Thoracic aorta (tissue), 2 donors: Measurements from ENCODE around the gene RBM28. TPM values are rescaled to one million over a fixed set of nuclear protein-coding genes. Genes with fewer than 3 reads are reported as not detected.
A peak's percentile ranks its signal among the peaks of the same experiment; 100 is the strongest.

ENCODE experiments used
- ATAC-seq: fragments of 150-250 bp; one replicate; pipeline ENCODE4 v1.8.0; 2017; ENCODE audit warnings: low read depth; ENCODE audit not compliant: insufficient number of reproducible peaks, low FRiP score
- DNase-seq: peaks from one replicate; pipeline ENCODE4 v3.0.0-alpha.2; 2020; ENCODE audit warnings: low spot score
- H3K27ac ChIP-seq, 2 donors: fragments of 200-600 bp; sonication (generic); 1 replicate in 1 of 2; 2 replicates in 1 of 2; pipeline ENCODE4 v1.5.1; 2016; ENCODE audit warnings: mild to moderate bottlenecking in 2 of 2, moderate library complexity in 2 of 2
- H3K27me3 ChIP-seq: fragments of 200-600 bp; sonication (generic); replicated peaks from 2 replicates; pipeline ENCODE4 v1.6.0; 2016; ENCODE audit warnings: mild to moderate bottlenecking; ENCODE audit not compliant: insufficient read depth
- H3K36me3 ChIP-seq: fragments of 200-600 bp; sonication (generic); one replicate; pipeline ENCODE4 v1.5.1; 2016
- H3K4me1 ChIP-seq, 2 donors: fragments of 200-600 bp; sonication (generic); 1 replicate in 1 of 2; 2 replicates in 1 of 2; pipeline versions ENCODE4 v1.5.1 to v1.6.0; 2016; ENCODE audit warnings: low read depth in 2 of 2, mild to moderate bottlenecking in 1 of 2; ENCODE audit not compliant: control insufficient read depth in 1 of 2
- H3K4me3 ChIP-seq: fragments of 200-600 bp; sonication (generic); 2 replicates; pipeline ENCODE4 v1.5.1; 2016; ENCODE audit warnings: mild to moderate bottlenecking
- H3K9me3 ChIP-seq: fragments of 200-600 bp; sonication (generic); 2 replicates; pipeline ENCODE4 v1.5.1; 2016
- CTCF ChIP-seq: fragments of 200-600 bp; sonication (generic); IDR thresholded peaks from one replicate; pipeline ENCODE4 v1.5.1; 2019; ENCODE audit warnings: antibody characterized with exemption
- total RNA-seq, 2 donors: library from RNA; depleted of rRNA; stranded (reverse); fragments of >200 nt; gene quantifications; one replicate each; pipeline versions ENCODE4 v1.1.0 to v1.2.3, GENCODE V29; 2016

RBM28 gene
- 10 to 100 TPM; 20.6 to 49.2 TPM for total RNA-seq

GRCh38 chr7:128343554-128344430 is at the start of gene RBM28:
Gene RBM28, minus strand, starts transcription at chr7:128343908. Its CDS starts 115 bp downstream, at chr7:128343793.
- no peaks in the 10 kb centered on the region for H3K9me3 ChIP-seq
- TF ChIP-seq CTCF = no peak
- peak; percentile 85 for ATAC-seq
- H3K27me3 ChIP-seq = no peaks in the 10 kb centered on the region
- peak; percentile 64 for DNase-seq
- peak within 1 kb of the TSS; percentile 93 for H3K4me3 ChIP-seq
- peak within 1 kb of the TSS; percentile 73 to 75 for H3K27ac ChIP-seq
- H3K4me1 ChIP-seq = peaks cover 19 to 22% of the 10 kb centered on the region in 2 donors
- no peaks in the 10 kb centered on the region for H3K36me3 ChIP-seq

DNA sequence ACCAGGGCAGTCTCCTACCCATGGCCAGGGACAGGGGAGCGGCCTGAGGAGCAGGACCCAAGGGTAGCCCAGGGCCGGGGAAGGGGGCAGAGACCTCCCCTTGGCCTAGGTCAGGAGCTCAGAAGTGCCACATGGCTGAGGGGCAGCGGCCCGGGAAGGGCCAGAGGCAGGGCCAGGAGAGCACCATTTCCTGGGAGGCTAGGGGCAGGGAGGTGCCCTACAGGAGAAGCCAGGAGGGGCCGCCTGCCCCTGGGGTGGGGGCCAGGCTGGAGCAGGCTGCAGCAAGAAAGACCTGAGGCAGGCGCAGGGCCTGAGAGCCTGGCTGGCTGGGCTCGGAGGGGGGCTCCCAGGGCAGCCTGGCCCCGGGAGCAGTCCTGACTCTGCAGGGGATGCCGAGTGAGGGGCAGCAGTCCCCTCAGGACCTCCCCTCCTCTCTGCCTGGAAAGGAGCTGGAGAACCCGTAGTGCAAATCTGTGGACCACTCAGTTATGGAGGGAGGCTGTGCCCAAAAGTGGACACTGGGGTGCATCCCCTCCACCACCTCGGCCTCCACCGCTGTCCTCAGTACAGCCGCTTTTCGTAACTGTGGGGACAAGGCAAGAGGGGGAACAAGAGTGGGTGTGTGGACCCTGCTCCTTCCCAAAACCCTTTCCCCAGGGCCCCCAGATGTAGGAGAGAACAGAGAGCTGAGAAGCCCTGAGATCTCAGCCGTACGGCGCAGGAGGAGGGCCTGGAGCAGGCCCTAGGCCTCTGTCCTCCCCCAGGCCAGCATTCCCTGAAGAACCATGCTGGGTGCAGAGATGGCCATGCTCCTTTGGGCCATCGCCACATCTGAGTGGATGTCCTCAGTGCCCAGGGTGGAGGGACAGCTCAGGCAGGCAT is 49.0 kb upstream of the RBM28 start:
- peaks cover 36% of the 10 kb centered on the region for H3K36me3 ChIP-seq
- DNase-seq (no peak), ATAC-seq (no peak)
- no peak for TF ChIP-seq CTCF
- peaks cover 0 to 4% of the 10 kb centered on the region in 2 donors for H3K4me1 ChIP-seq
- H3K9me3 ChIP-seq = no peaks in the 10 kb centered on the region
- no peaks in the 10 kb centered on the region for H3K27me3 ChIP-seq
- no peak overlapping the region for H3K27ac ChIP-seq
- H3K4me3 ChIP-seq = no peak overlapping the region

- no peak overlapping the region for H3K27ac ChIP-seq
- peaks cover 0 to 8% of the 10 kb centered on the region in 2 donors for H3K4me1 ChIP-seq
- no peak for DNase-seq
- no peak for ATAC-seq
- no peaks in the 10 kb centered on the region for H3K9me3 ChIP-seq
- no peak overlapping the region for H3K4me3 ChIP-seq
- peaks cover 31% of the 10 kb centered on the region for H3K36me3 ChIP-seq
- no peak for TF ChIP-seq CTCF
- no peaks in the 10 kb centered on the region for H3K27me3 ChIP-seq
Measured at GRCh38 chr7:128391805-128392204, 48.1 kb upstream of the RBM28 start.

- H3K4me3 ChIP-seq = no peak overlapping the region
- no peaks in the 10 kb centered on the region for H3K27me3 ChIP-seq
- no peak overlapping the region for H3K27ac ChIP-seq
- peaks cover 0 to 8% of the 10 kb centered on the region in 2 donors for H3K4me1 ChIP-seq
- ATAC-seq = no peak
- no peaks in the 10 kb centered on the region for H3K9me3 ChIP-seq
- peaks cover 23% of the 10 kb centered on the region for H3K36me3 ChIP-seq
- DNase-seq = no peak
- no peak for TF ChIP-seq CTCF
Measured at GRCh38 chr7:128390871-128391565, 47.3 kb upstream of the RBM28 start.
